Measurements from ENCODE around the gene PNMT. TPM values are rescaled to one million over a fixed set of nuclear protein-coding genes. Genes with fewer than 3 reads are reported as not detected.

PNMT gene
- total and polyA plus RNA-seq, 2 of the 4 experiments (the other 2 are of a cell fraction), result not detected

- Histone ChIP-seq H2BK20ac (ENCODE audit: low read depth, low read length) (no peak overlapping the region), H2BK120ac (ENCODE audit: low read depth, low read length) (no peak overlapping the region), H3K56ac (ENCODE audit: extremely low read depth, insufficient read depth, low read length) (no peak overlapping the region), H3K27ac (ENCODE audit: insufficient read depth, low read length) (no peak overlapping the region), H4K20me1 (ENCODE audit: insufficient read depth, low read length) (no peaks in the 10 kb centered on the region; the same call in none of the 2 replicates), H3K9me3 (ENCODE audit: control insufficient read depth, insufficient read depth, low read length) (no peaks in the 10 kb centered on the region), H3K27me3 (ENCODE audit: control insufficient read depth, insufficient read depth, low read length) (peaks cover 39% of the 10 kb centered on the region), H3K4me1 (ENCODE audit: control insufficient read depth, insufficient read depth, low read length) (peaks cover 7% of the 10 kb centered on the region; the same call in 1 of the 2 replicates), H2AK9ac (replicated peaks; ENCODE audit: low read depth, low read length, poor library complexity) (no peak overlapping the region), H3K36me3 (ENCODE audit: control insufficient read depth, insufficient read depth, low read length) (peaks cover 7% of the 10 kb centered on the region), H2BK5ac (ENCODE audit: low read depth, low read length, poor library complexity, severe bottlenecking) (no peak overlapping the region), H3K23ac (ENCODE audit: low read depth, low read length) (no peak overlapping the region), H3K4me3 (ENCODE audit: insufficient read depth, low read depth, low read length) (no peak overlapping the region), H2BK15ac (ENCODE audit: low read depth, low read length) (no peak overlapping the region), H3K18ac (ENCODE audit: low read depth, low read length) (no peak overlapping the region), H2AK5ac (ENCODE audit: low read depth, low read length) (no peak overlapping the region), H3K14ac (replicated peaks; ENCODE audit: low read depth, low read length) (no peak overlapping the region), H3K9me1 (ENCODE audit: insufficient read depth, low read length) (no peaks in the 10 kb centered on the region), H4K91ac (ENCODE audit: insufficient read depth, low read depth, low read length) (no peak overlapping the region), H3K4me2 (ENCODE audit: low read depth, low read length) (no peak overlapping the region), H3K4ac (ENCODE audit: low read depth, low read length) (no peak overlapping the region), H3K79me1 (ENCODE audit: low read depth in 1 of 2, low read length in 2 of 2) (no peaks in the 10 kb centered on the region), H2AFZ (replicated peaks; ENCODE audit: low read length, poor library complexity) (no peak overlapping the region), H3K9ac (ENCODE audit: low read depth, low read length) (no peak overlapping the region), H4K8ac (ENCODE audit: low read depth in 2 of 2, low read length in 2 of 2) (no peak overlapping the region), H4K5ac (ENCODE audit: low read depth, low read length) (no peak overlapping the region)
- no peak for TF ChIP-seq ELK1 (IDR thresholded peaks at IDR 0.05; ENCODE audit: borderline replicate concordance, low read depth, low read length)
- no peak for TF ChIP-seq MXI1 (IDR thresholded peaks at IDR 0.05; ENCODE audit: borderline replicate concordance, low read depth, low read length)
- no peak for TF ChIP-seq USF2 (IDR thresholded peaks at IDR 0.05; ENCODE audit: low read depth, low read length)
- no peak for TF ChIP-seq FOS (IDR thresholded peaks at IDR 0.05; ENCODE audit: low read depth, low read length)
- no peak for TF ChIP-seq BHLHE40 (IDR thresholded peaks at IDR 0.05; ENCODE audit: low read depth, low read length)
- no peak for TF ChIP-seq CTCF (conservative IDR thresholded peaks at IDR 0.05; ENCODE audit: low read depth, low read length)
- TF ChIP-seq POLR2A (IDR thresholded peaks at IDR 0.05; ENCODE audit: low read depth, low read length), result no peak
- TF ChIP-seq RAD21 (IDR thresholded peaks at IDR 0.05; ENCODE audit: low read length), result no peak
- TF ChIP-seq RFX5 (IDR thresholded peaks at IDR 0.05; ENCODE audit: low read depth, low read length), result no peak
- no peak for TF ChIP-seq NFE2L2 (IDR thresholded peaks at IDR 0.05; ENCODE audit: low read depth, low read length)
- no peak for TF ChIP-seq SMC3 (IDR thresholded peaks at IDR 0.05; ENCODE audit: low read depth, low read length)
- TF ChIP-seq CHD1 (IDR thresholded peaks at IDR 0.05; ENCODE audit: low read depth, low read length), result no peak
- no peak for TF ChIP-seq MAFK (IDR thresholded peaks at IDR 0.05; ENCODE audit: low read depth, low read length)
- DNase-seq (no peak), ATAC-seq (ENCODE audit: low read depth) (no peak)
- WGBS, 2 experiments (ENCODE audit: extremely low coverage in 2 of 2, insufficient read length in 1 of 2), result 82% methylated on average over 4 of the region's 11 CpGs; no CpG with 5 or more reads in 1 of the 2 experiments
- intact Hi-C loops (cut with micrococcal nuclease), result no loop called here
- BruUV-seq (replicated peaks), result no TSS peak
- ChIA-PET CTCF (interaction anchor here (0.9 kb wide), 1 partner anchor 45 kb away, joined by 3 read pairs; no protein-coding TSS in a partner anchor), POLR2A (ENCODE audit: unreplicated experiment) (no interaction called here)
- in situ Hi-C loops (cut with MboI; ENCODE audit: low sequenced_read_pairs), result no loop called here
- dilution Hi-C loops (cut with HindIII; ENCODE audit: low sequenced_read_pairs, unreplicated experiment), result no loop called here
Measured at GRCh38 chr17:39666601-39667261, 1.5 kb upstream of the PNMT start.

All from IMR-90 (cell line).